Measurements from ENCODE around the gene PTH2R. TPM values are rescaled to one million over a fixed set of nuclear protein-coding genes. Genes with fewer than 3 reads are reported as not detected.
"Not testable (repeated sequence)": the region's sequence is repeated elsewhere in the genome, so short reads cannot be mapped to it uniquely, and the experiment has no call there.

PTH2R gene
- polyA plus RNA-seq, 1 of the 3 experiments (the other 2 are of a cell fraction) = 4.0 TPM

DNA sequence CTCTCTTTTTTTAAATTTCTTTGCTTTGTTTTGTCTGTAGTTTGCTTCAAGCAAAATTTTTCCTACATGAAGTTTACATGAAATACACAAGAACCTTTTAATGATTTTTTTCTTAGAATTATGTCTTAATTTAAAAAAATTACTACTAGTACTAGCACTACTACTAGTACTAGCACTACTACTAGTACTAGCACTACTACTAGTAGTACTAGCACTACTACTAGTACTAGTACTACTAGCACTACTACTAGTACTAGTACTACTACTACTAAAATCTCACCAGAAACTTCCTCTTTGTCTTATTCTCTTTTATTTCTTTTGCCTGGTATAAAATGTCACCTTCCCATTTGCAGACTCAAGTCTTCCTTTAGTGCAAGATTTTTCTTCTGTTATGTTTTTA is 71.1 kb downstream of the PTH2R start:
- TF ChIP-seq, protein P1, sequence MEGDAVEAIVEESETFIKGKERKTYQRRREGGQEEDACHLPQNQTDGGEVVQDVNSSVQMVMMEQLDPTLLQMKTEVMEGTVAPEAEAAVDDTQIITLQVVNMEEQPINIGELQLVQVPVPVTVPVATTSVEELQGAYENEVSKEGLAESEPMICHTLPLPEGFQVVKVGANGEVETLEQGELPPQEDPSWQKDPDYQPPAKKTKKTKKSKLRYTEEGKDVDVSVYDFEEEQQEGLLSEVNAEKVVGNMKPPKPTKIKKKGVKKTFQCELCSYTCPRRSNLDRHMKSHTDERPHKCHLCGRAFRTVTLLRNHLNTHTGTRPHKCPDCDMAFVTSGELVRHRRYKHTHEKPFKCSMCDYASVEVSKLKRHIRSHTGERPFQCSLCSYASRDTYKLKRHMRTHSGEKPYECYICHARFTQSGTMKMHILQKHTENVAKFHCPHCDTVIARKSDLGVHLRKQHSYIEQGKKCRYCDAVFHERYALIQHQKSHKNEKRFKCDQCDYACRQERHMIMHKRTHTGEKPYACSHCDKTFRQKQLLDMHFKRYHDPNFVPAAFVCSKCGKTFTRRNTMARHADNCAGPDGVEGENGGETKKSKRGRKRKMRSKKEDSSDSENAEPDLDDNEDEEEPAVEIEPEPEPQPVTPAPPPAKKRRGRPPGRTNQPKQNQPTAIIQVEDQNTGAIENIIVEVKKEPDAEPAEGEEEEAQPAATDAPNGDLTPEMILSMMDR (IDR thresholded peaks at IDR 0.05) = no peak
- TF ChIP-seq CHD2 (IDR thresholded peaks at IDR 0.05; ENCODE audit: low read length, partially characterized antibody) (no peak), RXRA (IDR thresholded peaks at IDR 0.05; ENCODE audit: borderline replicate concordance, low read depth) (no peak), RFX5 (IDR thresholded peaks at IDR 0.05; ENCODE audit: low read length) (no peak), TAF1 (IDR thresholded peaks at IDR 0.05; ENCODE audit: borderline replicate concordance, low read depth, low read length) (no peak), TCF12 (IDR thresholded peaks at IDR 0.05) (no peak), YY1 (IDR thresholded peaks at IDR 0.05; ENCODE audit: low read depth) (no peak), SIN3A (IDR thresholded peaks at IDR 0.05; ENCODE audit: borderline replicate concordance, low read depth, low read length) (no peak), GATA2 (CRISPR knock-in tag; IDR thresholded peaks at IDR 0.05) (no peak), JUND (IDR thresholded peaks at IDR 0.05) (no peak), MXI1 (IDR thresholded peaks at IDR 0.05; ENCODE audit: low read depth, low read length) (no peak), GABPA (IDR thresholded peaks at IDR 0.05; ENCODE audit: low read depth) (no peak), RCOR1 (IDR thresholded peaks at IDR 0.05; ENCODE audit: low read length) (no peak)
- TF ChIP-seq, protein P2, sequence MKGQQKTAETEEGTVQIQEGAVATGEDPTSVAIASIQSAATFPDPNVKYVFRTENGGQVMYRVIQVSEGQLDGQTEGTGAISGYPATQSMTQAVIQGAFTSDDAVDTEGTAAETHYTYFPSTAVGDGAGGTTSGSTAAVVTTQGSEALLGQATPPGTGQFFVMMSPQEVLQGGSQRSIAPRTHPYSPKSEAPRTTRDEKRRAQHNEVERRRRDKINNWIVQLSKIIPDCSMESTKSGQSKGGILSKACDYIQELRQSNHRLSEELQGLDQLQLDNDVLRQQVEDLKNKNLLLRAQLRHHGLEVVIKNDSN (IDR thresholded peaks at IDR 0.05; ENCODE audit: borderline replicate concordance, low read depth) = no peak
- TF ChIP-seq, protein P3, sequence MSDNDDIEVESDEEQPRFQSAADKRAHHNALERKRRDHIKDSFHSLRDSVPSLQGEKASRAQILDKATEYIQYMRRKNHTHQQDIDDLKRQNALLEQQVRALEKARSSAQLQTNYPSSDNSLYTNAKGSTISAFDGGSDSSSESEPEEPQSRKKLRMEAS (IDR thresholded peaks at IDR 0.05; ENCODE audit: low read depth) = no peak
- Histone ChIP-seq H3K9me3 (no peaks in the 10 kb centered on the region), H3K27me3 (ENCODE audit: insufficient read depth) (no peaks in the 10 kb centered on the region), H3F3A (replicated peaks; ENCODE audit: insufficient read depth) (no peaks in the 10 kb centered on the region), H3K4me3 (ENCODE audit: low read depth in 2 of 2, low read length in 1 of 2) (no peak overlapping the region), H2AFZ (ENCODE audit: low read depth) (no peak overlapping the region), H3K79me2 (ENCODE audit: insufficient read depth) (no peaks in the 10 kb centered on the region), H3K36me3 (replicated peaks in 1 of 2; ENCODE audit: control insufficient read depth in 1 of 2, insufficient read depth in 2 of 2, low read length in 1 of 2) (no peaks in the 10 kb centered on the region), H3K4me1 (ENCODE audit: control insufficient read depth in 1 of 2, insufficient read depth in 2 of 2, low read depth in 1 of 2, low read length in 1 of 2) (no peaks in the 10 kb centered on the region), H3K4me2 (no peak overlapping the region), H3K9ac (no peak overlapping the region), H3K9me2 (no peaks in the 10 kb centered on the region), H4K20me1 (ENCODE audit: insufficient read depth) (no peaks in the 10 kb centered on the region), H3K27ac (ENCODE audit: low read depth in 2 of 2, low read length in 1 of 2) (no peak overlapping the region)
- ChIA-PET POLR2A (no interaction called here), CTCF (no interaction called here)
- no peak for DNase-seq

DNA sequence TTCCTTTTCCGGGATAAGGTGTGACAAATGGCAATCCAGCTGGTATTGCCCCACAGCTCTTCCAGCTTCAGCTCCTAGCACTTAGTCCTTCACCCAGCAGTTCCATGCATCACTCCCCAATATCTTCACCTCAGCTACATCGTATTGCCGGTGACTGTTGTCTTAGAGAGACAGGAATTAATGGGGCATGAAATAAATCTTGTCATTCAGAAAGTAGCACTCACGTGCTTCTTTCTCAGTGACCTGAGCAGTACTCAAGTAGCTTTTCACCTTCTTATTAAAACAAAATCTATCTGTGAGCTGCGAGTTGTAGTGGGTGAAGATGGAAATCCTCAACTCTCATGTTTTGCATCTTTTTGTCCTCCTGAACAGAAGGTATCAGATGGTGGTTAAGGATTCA is 72.8 kb downstream of the PTH2R start:
- DNase-seq = no peak
- Histone ChIP-seq H3K9me3 (no peaks in the 10 kb centered on the region), H3K9ac (no peak overlapping the region), H2AFZ (ENCODE audit: low read depth) (no peak overlapping the region), H3K27ac (ENCODE audit: low read depth in 2 of 2, low read length in 1 of 2) (no peak overlapping the region), H3K9me2 (0 out of 2 replicates have a peak, but pooled peaks cover 2% of the 10 kb centered on the region), H3K4me1 (ENCODE audit: control insufficient read depth in 1 of 2, insufficient read depth in 2 of 2, low read depth in 1 of 2, low read length in 1 of 2) (no peaks in the 10 kb centered on the region), H3K36me3 (replicated peaks in 1 of 2; ENCODE audit: control insufficient read depth in 1 of 2, insufficient read depth in 2 of 2, low read length in 1 of 2) (no peaks in the 10 kb centered on the region), H3K4me3 (ENCODE audit: low read depth in 2 of 2, low read length in 1 of 2) (no peak overlapping the region), H3K79me2 (ENCODE audit: insufficient read depth) (no peaks in the 10 kb centered on the region), H3F3A (replicated peaks; ENCODE audit: insufficient read depth) (no peaks in the 10 kb centered on the region), H3K4me2 (no peak overlapping the region), H4K20me1 (ENCODE audit: insufficient read depth) (no peaks in the 10 kb centered on the region), H3K27me3 (ENCODE audit: insufficient read depth) (no peaks in the 10 kb centered on the region)
- ChIA-PET POLR2A (no interaction called here), CTCF (interaction anchor here (0.9 kb wide), 1 partner anchor 16 kb away, joined by 3 read pairs; no protein-coding TSS in a partner anchor)
- TF ChIP-seq, protein P4, sequence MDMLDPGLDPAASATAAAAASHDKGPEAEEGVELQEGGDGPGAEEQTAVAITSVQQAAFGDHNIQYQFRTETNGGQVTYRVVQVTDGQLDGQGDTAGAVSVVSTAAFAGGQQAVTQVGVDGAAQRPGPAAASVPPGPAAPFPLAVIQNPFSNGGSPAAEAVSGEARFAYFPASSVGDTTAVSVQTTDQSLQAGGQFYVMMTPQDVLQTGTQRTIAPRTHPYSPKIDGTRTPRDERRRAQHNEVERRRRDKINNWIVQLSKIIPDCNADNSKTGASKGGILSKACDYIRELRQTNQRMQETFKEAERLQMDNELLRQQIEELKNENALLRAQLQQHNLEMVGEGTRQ (IDR thresholded peaks at IDR 0.05; ENCODE audit: borderline replicate concordance, low read depth, low read length) = no peak
- TF ChIP-seq, protein P2 (IDR thresholded peaks at IDR 0.05; ENCODE audit: borderline replicate concordance, low read depth) = no peak
- TF ChIP-seq POLR2AphosphoS5 (IDR thresholded peaks at IDR 0.05; ENCODE audit: low read depth, low read length) (no peak), MXI1 (IDR thresholded peaks at IDR 0.05; ENCODE audit: low read depth, low read length) (no peak)
- WGBS (ENCODE audit: low lambda C conversion rate) = 32% methylated on average over 5 of the region's 5 CpGs

DNA sequence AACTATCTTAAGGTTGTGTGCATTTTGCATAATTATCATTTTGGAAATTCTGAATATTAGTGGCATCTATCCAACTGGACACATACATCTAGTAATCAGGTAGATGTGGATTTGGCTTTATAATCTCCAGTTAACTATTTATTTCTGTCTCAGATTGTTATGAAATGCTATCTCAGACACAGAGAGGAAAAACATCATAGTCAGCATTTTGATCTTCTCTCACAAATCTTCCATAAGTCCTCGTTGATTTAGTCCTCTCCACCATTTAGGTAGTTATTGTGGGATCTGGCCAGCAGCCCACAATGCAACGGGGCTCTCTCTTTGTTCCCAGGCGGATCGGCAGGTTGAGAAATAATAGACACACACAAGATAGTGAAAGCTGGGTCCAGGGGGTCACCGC is 75.4 kb downstream of the PTH2R start:
- H2AFZ ChIP-seq (ENCODE audit: low read depth) = not testable (repeated sequence)
- WGBS (ENCODE audit: low lambda C conversion rate) = 44% methylated on average over 5 of the region's 5 CpGs

More for the DNA sequence above, 75.4 kb downstream of the PTH2R start:
- H3K79me2 ChIP-seq (ENCODE audit: insufficient read depth); H3K4me1 ChIP-seq (ENCODE audit: control insufficient read depth in 1 of 2, insufficient read depth in 2 of 2, low read depth in 1 of 2, low read length in 1 of 2); H3K4me2 ChIP-seq; CTCF ChIA-PET; H3F3A ChIP-seq (replicated peaks; ENCODE audit: insufficient read depth); H3K4me3 ChIP-seq (ENCODE audit: low read depth in 2 of 2, low read length in 1 of 2); DNase-seq; H3K27ac ChIP-seq (ENCODE audit: low read depth in 2 of 2, low read length in 1 of 2); POLR2A ChIA-PET; H3K9me3 ChIP-seq; H3K27me3 ChIP-seq (ENCODE audit: insufficient read depth); H3K9me2 ChIP-seq; H3K36me3 ChIP-seq (replicated peaks in 1 of 2; ENCODE audit: control insufficient read depth in 1 of 2, insufficient read depth in 2 of 2, low read length in 1 of 2); H3K9ac ChIP-seq; H4K20me1 ChIP-seq (ENCODE audit: insufficient read depth): not testable (repeated sequence)
